NB4 (cell line): ENCODE measurements around the gene TMEM44.

ENCODE experiments used
- DNase-seq: peaks from one replicate; pipeline ENCODE4 v3.0.0; 2010; ENCODE audit warnings: low read depth
- H3K4me3 ChIP-seq: one replicate; pipeline ENCODE4 v1.5.1; 2011; ENCODE audit warnings: mild to moderate bottlenecking, low read depth, low read length, moderate library complexity
- MYC ChIP-seq: IDR thresholded peaks from 2 replicates; pipeline ENCODE4 v1.6.1; 2011; ENCODE audit warnings: low read depth, low read length
- POLR2A ChIP-seq: IDR thresholded peaks from 2 replicates; pipeline ENCODE4 v1.6.1; 2011; ENCODE audit warnings: mild to moderate bottlenecking; ENCODE audit not compliant: insufficient read length; ENCODE audit errors: extremely low read depth
- TF ChIP-seq, protein P1 (sequence below): IDR thresholded peaks from 2 replicates; pipeline ENCODE4 v1.6.1; 2011; ENCODE audit warnings: low read depth, low read length
- TF ChIP-seq, protein P2 (sequence below): IDR thresholded peaks from one replicate; pipeline ENCODE4 v1.5.1; 2012; ENCODE audit warnings: low read depth, low read length

The TMEM44 gene

GRCh38 chr3:194657439-194657838, 24.2 kb upstream of the TMEM44 start:
- TF ChIP-seq POLR2A = no peak
- TF ChIP-seq, protein P1, sequence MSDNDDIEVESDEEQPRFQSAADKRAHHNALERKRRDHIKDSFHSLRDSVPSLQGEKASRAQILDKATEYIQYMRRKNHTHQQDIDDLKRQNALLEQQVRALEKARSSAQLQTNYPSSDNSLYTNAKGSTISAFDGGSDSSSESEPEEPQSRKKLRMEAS = no peak
- TF ChIP-seq MYC = no peak
- TF ChIP-seq, protein P2, sequence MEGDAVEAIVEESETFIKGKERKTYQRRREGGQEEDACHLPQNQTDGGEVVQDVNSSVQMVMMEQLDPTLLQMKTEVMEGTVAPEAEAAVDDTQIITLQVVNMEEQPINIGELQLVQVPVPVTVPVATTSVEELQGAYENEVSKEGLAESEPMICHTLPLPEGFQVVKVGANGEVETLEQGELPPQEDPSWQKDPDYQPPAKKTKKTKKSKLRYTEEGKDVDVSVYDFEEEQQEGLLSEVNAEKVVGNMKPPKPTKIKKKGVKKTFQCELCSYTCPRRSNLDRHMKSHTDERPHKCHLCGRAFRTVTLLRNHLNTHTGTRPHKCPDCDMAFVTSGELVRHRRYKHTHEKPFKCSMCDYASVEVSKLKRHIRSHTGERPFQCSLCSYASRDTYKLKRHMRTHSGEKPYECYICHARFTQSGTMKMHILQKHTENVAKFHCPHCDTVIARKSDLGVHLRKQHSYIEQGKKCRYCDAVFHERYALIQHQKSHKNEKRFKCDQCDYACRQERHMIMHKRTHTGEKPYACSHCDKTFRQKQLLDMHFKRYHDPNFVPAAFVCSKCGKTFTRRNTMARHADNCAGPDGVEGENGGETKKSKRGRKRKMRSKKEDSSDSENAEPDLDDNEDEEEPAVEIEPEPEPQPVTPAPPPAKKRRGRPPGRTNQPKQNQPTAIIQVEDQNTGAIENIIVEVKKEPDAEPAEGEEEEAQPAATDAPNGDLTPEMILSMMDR = no peak
- no peak for DNase-seq
- H3K4me3 ChIP-seq = no peak overlapping the region

DNA sequence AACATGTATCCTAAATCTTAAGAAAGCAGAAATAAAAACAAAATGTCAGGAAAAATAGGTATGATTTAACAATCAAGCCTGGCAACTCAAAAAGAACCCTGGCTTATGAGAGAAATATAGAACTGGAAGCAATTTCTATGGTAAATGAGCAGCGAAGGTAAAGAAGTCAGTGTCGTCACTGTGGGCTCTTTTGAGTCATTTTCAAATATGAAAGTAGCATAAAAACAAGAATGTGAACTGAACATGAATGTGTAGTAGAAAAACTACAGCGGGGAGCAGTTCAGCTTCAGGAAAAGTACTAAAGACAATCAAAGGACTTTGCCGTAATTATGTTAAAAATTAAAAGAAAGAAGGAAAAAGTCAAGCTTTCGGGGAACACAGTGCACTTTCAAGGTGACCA, 21.2 kb upstream of the TMEM44 start:
- DNase-seq = no peak
- no peak overlapping the region for H3K4me3 ChIP-seq
- TF ChIP-seq MYC (no peak), POLR2A (no peak)
- TF ChIP-seq, protein P2 = no peak
- TF ChIP-seq, protein P1 = no peak

- no peak for DNase-seq
- TF ChIP-seq POLR2A (no peak), MYC (no peak)
- TF ChIP-seq, protein P1 = no peak
- TF ChIP-seq, protein P2 = no peak
- H3K4me3 ChIP-seq = no peak overlapping the region
Observed at GRCh38 chr3:194647747-194648146, 14.5 kb upstream of the TMEM44 start.

DNA sequence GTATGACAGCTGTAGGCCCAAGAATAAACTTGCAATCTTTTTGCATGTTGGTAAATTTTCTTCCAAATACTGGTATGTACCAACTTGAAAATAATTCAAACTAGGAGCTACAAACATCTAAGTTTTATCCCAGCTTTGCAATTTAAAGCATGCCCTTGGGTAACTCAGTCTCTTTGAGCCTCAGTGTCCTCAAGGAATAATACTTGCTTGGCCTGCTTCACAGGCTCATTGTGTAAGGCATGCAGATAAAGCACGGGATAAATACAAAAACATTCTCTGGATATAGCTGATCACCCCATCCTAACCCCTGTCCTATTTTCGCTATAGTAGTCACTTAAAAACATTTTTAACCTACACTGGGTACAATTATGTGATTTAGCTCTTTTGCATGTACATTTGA, 9.6 kb upstream of the TMEM44 start:
- DNase-seq = no peak
- no peak overlapping the region for H3K4me3 ChIP-seq
- TF ChIP-seq, protein P1 = no peak
- TF ChIP-seq POLR2A (no peak), MYC (no peak)
- TF ChIP-seq, protein P2 = no peak

- DNase-seq = peak; percentile 55
- no peak overlapping the region for H3K4me3 ChIP-seq
- no peak for TF ChIP-seq MYC
- TF ChIP-seq, protein P2 = peak; percentile 52
- TF ChIP-seq POLR2A = no peak
- TF ChIP-seq, protein P1 = no peak
Observed at GRCh38 chr3:194640829-194641228, 7.6 kb upstream of the TMEM44 start.

DNA sequence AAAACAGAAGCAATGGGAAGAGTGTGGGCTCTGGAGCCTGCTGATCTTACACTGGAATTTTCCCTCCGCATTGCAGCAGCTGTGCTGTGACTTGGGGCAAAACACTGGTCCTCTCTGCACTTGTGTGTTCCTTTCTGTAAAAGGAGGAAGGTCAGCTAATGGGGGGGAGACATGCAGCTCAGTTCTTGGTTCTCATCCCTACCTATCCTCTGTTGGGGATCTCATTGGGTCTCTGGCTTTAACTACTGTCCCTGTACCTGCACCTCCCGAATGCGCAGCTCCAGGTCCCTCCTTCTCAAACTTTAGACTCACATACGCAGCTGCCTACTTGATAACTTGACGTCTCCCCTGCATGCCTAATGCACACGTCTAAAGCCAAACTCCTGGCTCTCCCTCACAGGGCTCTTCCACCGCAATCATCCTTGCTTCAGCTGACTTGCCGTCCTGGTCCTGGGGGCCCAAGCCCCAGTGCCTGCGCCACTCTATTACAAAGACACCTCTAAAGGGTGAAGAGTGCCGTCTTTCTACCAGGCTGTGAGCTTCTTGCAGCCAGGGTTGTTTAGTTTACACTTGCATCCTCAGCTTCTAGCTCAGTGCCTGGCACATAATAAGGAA, 5.9 kb upstream of the TMEM44 start:
- H3K4me3 ChIP-seq = no peak overlapping the region
- no peak for TF ChIP-seq POLR2A
- TF ChIP-seq, protein P1 = no peak
- no peak for TF ChIP-seq MYC
- TF ChIP-seq, protein P2 = no peak
- no peak for DNase-seq
